GM11168 (cell line): ENCODE data around the gene MCOLN2.
"Not testable (repeated sequence)": the region's sequence is repeated elsewhere in the genome, so short reads cannot be mapped to it uniquely, and the experiment has no call there.

ENCODE experiments used
- in situ Hi-C: fragments of 300-500 bp; cut with MboI; formaldehyde crosslinking; loops from one replicate; pipeline ENCODE4 v1.12.0; 2022; ENCODE audit warnings: low sequenced_read_pairs; ENCODE audit not compliant: unreplicated experiment

The MCOLN2 gene

GRCh38 chr1:84988588-84988987 is 8.3 kb downstream of the MCOLN2 start:
- in situ Hi-C loops = no loop called here

- in situ Hi-C loops = not testable (repeated sequence)
Observed at GRCh38 chr1:84986561-84986960, 10.4 kb downstream of the MCOLN2 start.

DNA sequence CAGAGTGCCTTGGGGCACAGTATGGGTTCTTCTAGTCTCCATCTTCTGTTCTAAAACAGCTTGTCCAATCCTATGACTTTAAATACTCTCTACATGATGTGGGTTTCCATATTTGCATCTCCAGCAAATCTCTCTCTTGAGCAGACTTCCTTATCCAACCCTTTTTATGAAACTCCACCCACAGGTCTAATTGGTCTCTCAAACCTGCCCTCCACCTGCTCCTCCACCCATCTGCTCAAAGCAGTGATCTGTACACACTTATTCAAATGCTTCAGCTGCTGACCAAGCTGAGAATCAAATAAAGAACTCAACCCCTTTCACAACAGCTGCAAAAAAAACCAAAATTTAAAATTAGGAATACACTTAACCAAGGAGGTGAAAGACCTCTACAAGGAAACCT is 11.5 kb downstream of the MCOLN2 start:
- in situ Hi-C loops = no loop called here

DNA sequence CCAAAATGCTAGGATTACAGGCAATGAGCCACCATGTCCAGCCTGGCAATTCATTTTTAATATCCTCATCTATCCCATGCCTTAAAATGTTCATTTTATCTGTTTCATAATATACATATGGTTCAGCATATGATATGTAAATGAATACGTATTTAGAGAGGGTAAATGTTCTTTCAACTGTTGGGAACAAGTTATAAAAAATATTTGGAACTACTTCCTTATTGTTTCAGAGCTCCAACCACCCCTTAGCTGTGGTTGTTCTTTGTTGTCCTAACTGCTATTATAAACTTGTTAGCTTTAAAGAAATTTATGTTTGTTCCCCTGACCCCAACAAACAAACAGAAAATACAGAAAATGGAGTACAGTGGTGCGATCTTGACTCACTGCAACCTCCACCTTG is 14.5 kb downstream of the MCOLN2 start:
- in situ Hi-C loops = no loop called here

GRCh38 chr1:84975035-84975434 is 21.9 kb downstream of the MCOLN2 start:
- in situ Hi-C loops = no loop called here

DNA sequence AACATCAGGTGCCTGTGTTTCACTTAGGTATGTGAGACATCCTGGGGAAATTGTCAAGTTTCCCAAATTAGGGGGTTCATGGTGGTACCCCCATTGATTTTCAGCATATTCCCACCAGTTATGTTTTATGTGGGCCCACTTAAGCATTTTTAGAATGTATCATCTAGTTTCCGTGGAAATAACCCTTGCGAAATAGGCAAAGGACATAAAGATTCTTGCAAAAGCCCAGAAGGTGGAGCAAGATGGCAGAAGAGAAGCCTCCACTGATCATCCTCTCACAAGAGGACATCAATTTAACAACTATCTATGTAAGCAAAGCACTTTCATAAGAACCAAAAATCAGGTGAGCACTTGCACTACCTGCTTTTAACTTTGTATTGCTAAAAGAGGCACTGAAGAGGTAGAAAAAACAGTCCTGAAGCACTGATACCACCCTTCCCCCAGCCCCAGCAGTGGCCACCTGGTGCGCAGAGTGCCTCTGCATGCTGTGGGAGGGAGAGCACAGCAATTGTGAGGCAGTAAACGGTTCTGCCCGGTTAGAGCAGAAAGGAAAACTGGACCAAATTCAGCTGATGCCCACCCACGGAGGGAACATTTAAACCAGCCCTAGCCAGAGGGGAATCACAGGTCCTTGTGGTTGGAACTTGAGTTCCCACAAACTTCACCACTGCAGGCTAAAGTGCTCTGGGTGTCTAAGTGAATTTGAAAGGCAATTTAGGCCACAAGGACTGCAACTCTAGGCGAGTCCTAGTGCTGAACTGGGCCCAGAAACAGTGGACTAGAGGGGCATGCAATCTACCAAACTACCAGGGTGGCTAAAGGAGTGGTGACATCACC is 23.2 kb downstream of the MCOLN2 start:
- in situ Hi-C loops = no loop called here

- in situ Hi-C loops = no loop called here
Observed at GRCh38 chr1:84972377-84972987, 24.4 kb downstream of the MCOLN2 start.

DNA sequence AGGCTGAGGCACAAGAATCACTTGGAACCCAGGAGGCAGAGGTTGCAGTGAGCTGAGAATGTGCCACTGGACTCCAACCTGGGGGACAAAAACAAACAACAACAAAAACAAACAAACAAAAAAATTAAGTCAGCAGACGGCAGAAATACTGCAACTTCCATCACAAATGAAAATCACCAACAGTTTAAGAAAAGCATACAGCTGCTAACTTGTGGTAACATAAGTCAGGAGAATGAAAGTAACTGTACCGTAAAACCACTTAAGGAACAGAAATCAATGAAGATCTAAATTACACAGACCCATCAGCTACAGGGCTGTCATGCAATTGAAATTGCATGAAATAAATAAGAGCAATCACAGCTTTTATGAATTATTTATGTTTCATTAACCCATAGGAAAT is 25.0 kb downstream of the MCOLN2 start:
- in situ Hi-C loops = no loop called here

GRCh38 chr1:84969489-84970250 is 27.2 kb downstream of the MCOLN2 start:
- in situ Hi-C loops = no loop called here

- in situ Hi-C loops = no loop called here
Observed at GRCh38 chr1:84968865-84969264, 28.0 kb downstream of the MCOLN2 start.

DNA sequence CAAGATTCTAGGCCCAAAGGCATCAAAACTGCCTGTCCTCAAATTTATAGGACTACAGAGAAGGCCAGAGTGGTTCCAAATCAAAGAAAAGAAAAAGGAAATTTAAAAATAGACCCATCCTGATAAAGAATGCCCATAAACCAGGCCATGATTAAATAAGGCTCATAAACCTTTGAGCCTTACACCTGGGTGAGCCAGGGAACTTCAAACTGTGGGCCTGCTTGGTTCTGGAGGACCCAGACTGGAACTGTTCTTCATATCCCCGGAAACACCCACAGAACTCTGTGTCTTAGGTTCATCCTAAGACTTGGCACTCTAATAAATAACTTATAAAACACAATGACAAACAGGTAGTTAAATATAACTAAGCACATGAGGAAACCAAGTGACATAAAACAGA is 28.8 kb downstream of the MCOLN2 start:
- in situ Hi-C loops = no loop called here

DNA sequence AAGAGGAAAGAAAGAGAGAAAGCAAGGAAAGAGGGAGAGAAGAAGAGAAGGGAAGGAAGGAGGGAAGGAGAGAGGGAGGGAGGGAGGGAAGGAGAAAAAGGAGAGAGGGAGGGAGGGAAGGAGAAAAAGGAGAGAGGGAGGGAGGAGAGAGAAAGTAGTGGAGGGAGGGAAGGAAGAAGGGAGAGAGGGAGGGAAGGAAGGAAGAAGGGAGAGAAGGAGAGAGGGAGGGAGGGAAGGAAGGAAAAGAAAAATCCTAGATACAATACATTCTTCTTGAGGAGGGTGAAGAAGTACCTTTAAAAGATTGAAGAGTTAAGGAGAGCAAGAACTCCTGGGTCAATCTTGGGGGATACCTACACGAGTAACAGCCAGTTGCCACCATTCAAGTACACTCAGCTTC is 29.2 kb downstream of the MCOLN2 start:
- in situ Hi-C loops = no loop called here

- in situ Hi-C loops = no loop called here
Observed at GRCh38 chr1:84963021-84963420, 33.9 kb downstream of the MCOLN2 start.

DNA sequence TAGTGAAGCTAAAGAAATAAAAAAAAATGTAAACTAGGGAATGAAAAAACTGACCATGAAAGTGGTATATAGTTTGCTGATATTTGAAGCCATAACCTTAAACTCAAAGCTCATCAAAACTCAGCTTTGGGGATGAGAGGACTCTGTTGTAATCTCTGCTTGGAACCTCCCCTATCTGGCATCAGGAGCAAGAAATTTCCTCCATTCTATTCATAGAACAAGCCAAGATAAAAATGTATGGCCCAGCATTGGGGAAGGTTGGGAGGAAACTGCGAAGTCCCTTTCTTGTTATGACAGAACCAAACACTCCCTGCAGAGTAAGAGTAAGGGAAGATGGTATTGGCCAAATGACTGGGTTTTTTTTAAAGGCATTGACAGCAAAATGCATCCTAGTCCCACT is 35.6 kb downstream of the MCOLN2 start:
- in situ Hi-C loops = no loop called here

DNA sequence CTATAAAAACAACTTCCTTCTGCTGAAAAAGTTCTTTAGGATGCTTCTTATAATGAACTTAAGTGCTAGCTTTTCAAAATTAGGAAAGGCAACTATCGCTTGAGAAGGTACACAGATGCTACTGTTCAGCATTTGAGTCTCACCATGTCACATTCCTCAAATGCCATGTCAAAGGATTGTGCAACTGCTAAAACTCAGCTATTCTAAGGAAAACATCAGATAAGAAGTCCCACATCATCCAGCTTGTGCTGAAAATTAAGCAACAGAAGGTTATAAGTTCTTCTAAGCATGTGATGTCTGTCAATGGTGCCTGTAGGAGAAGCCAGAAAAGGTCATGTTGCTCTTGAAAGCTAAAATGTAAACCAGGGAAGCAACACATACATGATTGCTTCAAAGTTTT is 36.5 kb downstream of the MCOLN2 start:
- in situ Hi-C loops = no loop called here

DNA sequence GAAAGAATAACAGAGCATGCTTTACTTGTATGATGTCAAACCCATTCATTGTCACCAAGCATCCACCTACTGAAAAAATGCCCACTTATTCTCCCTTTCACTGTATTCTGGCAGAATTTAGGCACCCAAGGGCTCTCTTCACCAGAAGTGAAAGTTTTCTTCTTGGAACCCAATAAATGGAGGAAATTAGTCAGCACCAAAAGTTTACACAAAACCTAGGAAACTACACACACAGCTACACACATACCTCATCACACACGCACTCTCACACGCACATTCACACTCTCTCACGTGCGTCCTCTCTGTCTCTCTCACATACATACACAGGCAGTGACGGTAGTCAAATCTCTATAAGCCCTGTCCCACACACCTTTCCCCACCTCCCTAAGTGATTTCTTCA is 37.6 kb downstream of the MCOLN2 start:
- in situ Hi-C loops = no loop called here

- in situ Hi-C loops = no loop called here
Observed at GRCh38 chr1:84957966-84958365, 38.9 kb downstream of the MCOLN2 start.

GRCh38 chr1:84956655-84957054 is 40.3 kb downstream of the MCOLN2 start:
- in situ Hi-C loops = no loop called here

DNA sequence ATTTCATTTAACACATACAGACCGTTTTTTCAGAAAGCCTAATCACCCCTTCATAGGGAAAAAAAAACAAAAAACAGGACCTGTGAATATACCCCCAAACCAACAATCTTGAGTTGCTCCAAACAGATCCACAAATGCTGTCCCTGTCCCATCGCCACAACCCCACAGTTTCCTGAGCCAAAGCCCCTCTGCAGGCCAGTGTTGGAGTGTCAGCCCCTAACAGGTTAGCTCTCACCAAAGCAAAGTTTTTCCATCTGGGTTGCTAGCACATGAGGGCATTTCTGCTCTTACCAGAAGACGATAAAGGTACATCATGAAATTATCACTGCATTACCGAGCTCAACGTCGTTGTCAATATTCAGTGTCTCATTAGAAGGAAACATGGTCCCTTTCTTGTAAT is 40.8 kb downstream of the MCOLN2 start:
- in situ Hi-C loops = no loop called here

DNA sequence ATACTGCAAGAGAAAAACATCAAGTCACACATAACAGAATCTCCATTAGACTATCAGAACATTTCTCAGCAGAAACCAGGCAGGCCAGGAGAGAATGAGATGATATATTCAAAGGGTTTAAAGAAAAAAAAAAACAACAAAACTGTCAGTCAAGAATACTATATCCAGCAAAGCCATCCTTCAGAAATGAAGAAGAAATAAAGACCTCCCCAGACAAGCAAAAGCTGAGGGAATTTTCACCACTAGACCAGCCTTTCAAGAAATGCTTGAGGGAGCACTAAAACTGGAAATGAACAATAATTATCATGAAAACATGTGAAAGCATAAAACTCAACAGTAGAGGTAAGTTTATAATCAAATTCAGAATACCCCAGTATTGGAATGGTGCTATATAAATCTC is 47.2 kb downstream of the MCOLN2 start:
- in situ Hi-C loops = loop anchor here (5.0 to 25.0 kb wide), 5 partner anchors 78 to 512 kb away; partner anchors contain the start of gene BCL10
